ENCODE data around the gene ACTL7A. TPM values are rescaled to one million over a fixed set of nuclear protein-coding genes. Genes with fewer than 3 reads are reported as not detected.

The ACTL7A gene
- total and polyA plus RNA-seq, 10 donors: not detected

- Histone ChIP-seq H3K36me3 (peaks cover 0 to 100% (median 87%) of the 10 kb centered on the region in 6 donors), H3K4me3 (no peak overlapping the region), H3K9me3 (no peaks in the 10 kb centered on the region), H3K4me1 (no peaks in the 10 kb centered on the region), H3K27ac (no peak overlapping the region), H3K27me3 (replicated peaks in 1 of 7) (no peaks in the 10 kb centered on the region)
- TF ChIP-seq POLR2A (IDR thresholded peaks at IDR 0.05): no peak
- TF ChIP-seq CTCF (IDR thresholded peaks at IDR 0.05 in 8 of 11, conservative IDR thresholded peaks at IDR 0.05 in 3 of 11): no peak
- TF ChIP-seq POLR2AphosphoS5 (IDR thresholded peaks at IDR 0.05): no peak
- intact Hi-C loops (cut with DNase I; ENCODE audit: low total_unique reads): no loop called here
- WGBS, 5 donors: 82 to 99% (median 95%) methylated on average over 5 of the region's 5 CpGs
- DNase-seq: no peak
Observed at GRCh38 chr9:108900176-108900575, 38.1 kb downstream of the ACTL7A start.

- TF ChIP-seq POLR2AphosphoS5 (IDR thresholded peaks at IDR 0.05) (no peak), CTCF (IDR thresholded peaks at IDR 0.05 in 8 of 11, conservative IDR thresholded peaks at IDR 0.05 in 3 of 11) (no peak), POLR2A (IDR thresholded peaks at IDR 0.05) (no peak)
- intact Hi-C loops (cut with DNase I; ENCODE audit: low total_unique reads): no loop called here
- Histone ChIP-seq H3K36me3 (peaks cover 0 to 100% (median 90%) of the 10 kb centered on the region in 6 donors), H3K4me3 (no peak overlapping the region), H3K9me3 (no peaks in the 10 kb centered on the region), H3K4me1 (no peaks in the 10 kb centered on the region), H3K27ac (no peak overlapping the region), H3K27me3 (replicated peaks in 1 of 7) (no peaks in the 10 kb centered on the region)
- DNase-seq: no peak
- 64 to 89% (median 85%) methylated on average over 2 of the region's 2 CpGs for WGBS, 5 donors
Observed at GRCh38 chr9:108903420-108904103, 41.5 kb downstream of the ACTL7A start.

DNA sequence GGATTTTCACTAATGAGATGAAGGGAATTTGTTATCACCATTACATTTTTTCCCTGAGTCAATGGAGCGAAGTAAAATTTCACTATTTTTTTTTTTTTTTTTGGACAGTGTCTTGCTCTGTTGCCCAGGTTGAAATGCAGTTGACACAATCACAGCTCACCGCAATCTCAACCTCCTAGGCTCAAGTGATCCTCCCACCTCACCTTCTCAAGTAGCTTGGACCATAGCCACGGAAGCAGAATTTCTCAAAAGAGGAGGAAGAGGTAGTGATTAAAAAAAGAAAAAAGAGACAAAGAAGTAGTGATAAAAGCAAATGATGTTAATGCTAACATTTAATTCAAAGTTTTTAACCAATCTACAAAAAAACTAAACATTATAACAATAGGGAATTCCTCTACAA is 42.1 kb downstream of the ACTL7A start:
- intact Hi-C loops (cut with DNase I; ENCODE audit: low total_unique reads): no loop called here
- Histone ChIP-seq H3K27ac (no peak overlapping the region), H3K4me1 (no peaks in the 10 kb centered on the region), H3K4me3 (no peak overlapping the region), H3K9me3 (no peaks in the 10 kb centered on the region), H3K36me3 (peaks cover 0 to 100% (median 90%) of the 10 kb centered on the region in 6 donors), H3K27me3 (replicated peaks in 1 of 7) (no peaks in the 10 kb centered on the region)
- DNase-seq: no peak
- TF ChIP-seq CTCF (IDR thresholded peaks at IDR 0.05 in 8 of 11, conservative IDR thresholded peaks at IDR 0.05 in 3 of 11) (no peak), POLR2AphosphoS5 (IDR thresholded peaks at IDR 0.05) (no peak), POLR2A (IDR thresholded peaks at IDR 0.05) (no peak)
- 93 to 97% (median 96%) methylated on average over 3 of the region's 3 CpGs for WGBS, 5 donors

DNA sequence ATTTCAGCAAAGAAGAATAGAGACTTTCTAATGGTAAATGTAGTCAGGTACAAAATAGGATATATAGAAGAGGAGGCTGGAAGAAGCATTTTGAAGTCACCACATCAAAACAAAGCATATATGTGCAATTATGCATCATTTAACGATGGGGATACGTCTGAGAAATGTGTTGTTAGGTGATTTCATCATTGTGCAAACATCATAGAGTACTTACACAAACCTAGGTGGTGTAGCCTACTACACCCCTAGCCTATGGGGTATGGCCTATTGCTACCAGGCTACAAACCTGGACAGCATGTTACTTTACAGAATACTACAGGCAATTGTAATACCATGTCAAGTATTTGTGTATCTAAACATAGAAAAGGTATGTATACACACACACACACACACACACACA is 43.4 kb downstream of the ACTL7A start:
- TF ChIP-seq POLR2AphosphoS5 (IDR thresholded peaks at IDR 0.05) (no peak), CTCF (IDR thresholded peaks at IDR 0.05 in 8 of 11, conservative IDR thresholded peaks at IDR 0.05 in 3 of 11) (no peak), POLR2A (IDR thresholded peaks at IDR 0.05) (no peak)
- intact Hi-C loops (cut with DNase I; ENCODE audit: low total_unique reads): no loop called here
- WGBS, 5 donors: 86 to 95% (median 91%) methylated on average over 2 of the region's 2 CpGs

More for the DNA sequence above, 43.4 kb downstream of the ACTL7A start:
- no peak for DNase-seq
- H3K27ac ChIP-seq: no peak overlapping the region
- peaks cover 5 to 100% (median 90%) of the 10 kb centered on the region in 6 donors for H3K36me3 ChIP-seq
- H3K27me3 ChIP-seq (replicated peaks in 1 of 7): no peaks in the 10 kb centered on the region
- no peaks in the 10 kb centered on the region for H3K9me3 ChIP-seq
- H3K4me3 ChIP-seq: no peak overlapping the region
- no peaks in the 10 kb centered on the region for H3K4me1 ChIP-seq
